ENCODE results near the gene ACP7. TPM values are rescaled to one million over a fixed set of nuclear protein-coding genes. Genes with fewer than 3 reads are reported as not detected.

Gene ACP7
- total and polyA plus RNA-seq, 2 donors (not counting 3 experiments of a cell fraction or from before 2014, with no cell fraction given), result 0.04 to 0.49 TPM

DNA sequence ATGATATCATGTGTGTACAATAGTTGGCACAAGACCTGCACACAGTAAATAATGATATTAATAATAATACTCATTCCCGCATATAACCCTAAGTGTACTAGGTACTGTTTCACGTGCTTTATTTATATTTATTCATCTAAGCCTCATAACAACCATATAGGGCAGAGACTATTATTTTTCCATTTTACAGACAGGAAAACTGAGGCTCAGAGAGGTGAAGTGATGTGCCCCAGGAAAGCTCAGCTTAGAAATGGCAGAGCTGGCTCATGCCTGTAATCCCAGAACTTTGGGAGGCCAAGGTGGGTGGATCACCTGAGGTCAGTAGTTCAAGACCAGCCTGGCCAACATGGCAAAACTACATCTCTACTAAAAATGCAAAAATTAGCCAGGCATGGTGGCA, 13.6 kb downstream of the ACP7 start:
- Histone ChIP-seq H3K4me1 (ENCODE audit: control insufficient read depth, extremely low read depth, insufficient read depth, low read length) (no peaks in the 10 kb centered on the region), H3K9me3 (replicated peaks; ENCODE audit: control insufficient read depth, insufficient read depth, low read length) (no peaks in the 10 kb centered on the region), H3K4me2 (ENCODE audit: insufficient read depth, low read length) (no peak overlapping the region), H3K36me3 (ENCODE audit: control insufficient read depth in 2 of 2, extremely low read depth in 1 of 2, insufficient read depth in 2 of 2, low read length in 2 of 2) (no peaks in the 10 kb centered on the region), H3K27ac (ENCODE audit: insufficient read depth, low read depth, low read length) (no peak overlapping the region), H3K9ac (replicated peaks; ENCODE audit: extremely low read depth, insufficient read depth, low read length) (no peak overlapping the region), H4K20me1 (replicated peaks; ENCODE audit: control insufficient read depth, extremely low read depth, insufficient read depth, low read length) (no peaks in the 10 kb centered on the region), H3K9me1 (replicated peaks; ENCODE audit: control insufficient read depth, extremely low read depth, insufficient read depth, low read length) (no peaks in the 10 kb centered on the region), H3K27me3 (ENCODE audit: control insufficient read depth in 2 of 2, insufficient read depth in 2 of 2, low read length in 2 of 2) (peaks cover 0 to 5% of the 10 kb centered on the region in 2 experiments), H3K79me2 (ENCODE audit: control insufficient read depth, insufficient read depth, low read length) (no peaks in the 10 kb centered on the region), H3K4me3 (replicated peaks in 1 of 3; ENCODE audit: insufficient read depth in 1 of 3, low read depth in 1 of 3, low read length in 3 of 3) (no peak overlapping the region), H2AFZ (ENCODE audit: low read depth, low read length) (no peak overlapping the region)
- ChIA-PET CTCF (interaction anchor here (1.3 to 1.7 kb wide), 2 partner anchors 12 to 46 kb away, joined by 4 read pairs; no protein-coding TSS in a partner anchor), POLR2A (no interaction called here)
- FAIRE-seq (no peak), DNase-seq (ENCODE audit: low read depth, low spot score) (no peak)
- TF ChIP-seq, protein P1, sequence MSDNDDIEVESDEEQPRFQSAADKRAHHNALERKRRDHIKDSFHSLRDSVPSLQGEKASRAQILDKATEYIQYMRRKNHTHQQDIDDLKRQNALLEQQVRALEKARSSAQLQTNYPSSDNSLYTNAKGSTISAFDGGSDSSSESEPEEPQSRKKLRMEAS (IDR thresholded peaks at IDR 0.05; ENCODE audit: insufficient read depth, insufficient read length), result no peak
- TF ChIP-seq FOS (IDR thresholded peaks at IDR 0.05; ENCODE audit: borderline replicate concordance, insufficient read depth, low read length), result no peak
- no peak for TF ChIP-seq GATA2 (IDR thresholded peaks at IDR 0.05; ENCODE audit: insufficient read depth, insufficient read length, low read depth, low read length)
- no peak for TF ChIP-seq EZH2 (IDR thresholded peaks at IDR 0.05; ENCODE audit: borderline replicate concordance, low read depth, low read length, severe bottlenecking)
- no peak for TF ChIP-seq MYC (IDR thresholded peaks at IDR 0.05; ENCODE audit: low read depth, low read length)
- TF ChIP-seq, protein P2, sequence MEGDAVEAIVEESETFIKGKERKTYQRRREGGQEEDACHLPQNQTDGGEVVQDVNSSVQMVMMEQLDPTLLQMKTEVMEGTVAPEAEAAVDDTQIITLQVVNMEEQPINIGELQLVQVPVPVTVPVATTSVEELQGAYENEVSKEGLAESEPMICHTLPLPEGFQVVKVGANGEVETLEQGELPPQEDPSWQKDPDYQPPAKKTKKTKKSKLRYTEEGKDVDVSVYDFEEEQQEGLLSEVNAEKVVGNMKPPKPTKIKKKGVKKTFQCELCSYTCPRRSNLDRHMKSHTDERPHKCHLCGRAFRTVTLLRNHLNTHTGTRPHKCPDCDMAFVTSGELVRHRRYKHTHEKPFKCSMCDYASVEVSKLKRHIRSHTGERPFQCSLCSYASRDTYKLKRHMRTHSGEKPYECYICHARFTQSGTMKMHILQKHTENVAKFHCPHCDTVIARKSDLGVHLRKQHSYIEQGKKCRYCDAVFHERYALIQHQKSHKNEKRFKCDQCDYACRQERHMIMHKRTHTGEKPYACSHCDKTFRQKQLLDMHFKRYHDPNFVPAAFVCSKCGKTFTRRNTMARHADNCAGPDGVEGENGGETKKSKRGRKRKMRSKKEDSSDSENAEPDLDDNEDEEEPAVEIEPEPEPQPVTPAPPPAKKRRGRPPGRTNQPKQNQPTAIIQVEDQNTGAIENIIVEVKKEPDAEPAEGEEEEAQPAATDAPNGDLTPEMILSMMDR (IDR thresholded peaks at IDR 0.05; ENCODE audit: extremely low read depth in 1 of 2, insufficient read depth in 1 of 2, low read depth in 1 of 2, low read length in 2 of 2), result no peak
- no peak for TF ChIP-seq POLR2AphosphoS5 (IDR thresholded peaks at IDR 0.05; ENCODE audit: insufficient read depth, low read depth, low read length)
- TF ChIP-seq POLR2A (IDR thresholded peaks at IDR 0.05; ENCODE audit: low read depth, low read length), result no peak
- TF ChIP-seq JUN (IDR thresholded peaks at IDR 0.05; ENCODE audit: borderline replicate concordance, insufficient read depth, insufficient read length, low read depth), result no peak
- dilution Hi-C loops (cut with MboI; ENCODE audit: extremely low pct_ligation_motif_present, low sequenced_read_pairs), result no loop called here
- intact Hi-C loops (cut with micrococcal nuclease), result no loop called here
- BruUV-seq (replicated peaks), result no TSS peak
